ENCODE measurements around the gene C1orf105. TPM values are rescaled to one million over a fixed set of nuclear protein-coding genes. Genes with fewer than 3 reads are reported as not detected.

Gene C1orf105
- total RNA-seq, 2 donors from 2014 or later = 0.37 TPM; not detected in 1

DNA sequence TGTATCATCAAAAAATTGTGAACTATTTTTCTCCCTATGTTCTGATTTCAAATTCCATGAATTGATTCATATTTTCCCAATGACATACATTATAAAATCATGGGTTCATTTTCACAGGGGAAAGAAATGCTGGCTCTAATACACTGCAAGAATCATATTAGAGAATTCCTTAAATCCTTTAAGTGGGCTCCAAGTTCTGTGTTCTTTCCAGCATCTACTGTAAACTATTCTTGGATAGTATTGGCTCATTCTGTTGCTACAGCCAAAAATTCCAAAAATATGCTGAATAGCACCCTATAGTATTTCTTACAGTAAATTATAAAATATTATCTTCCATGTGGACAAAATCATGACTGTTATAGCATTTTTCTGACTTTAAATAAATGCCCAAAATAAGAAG, 19.0 kb upstream of the C1orf105 start:
- H3K27ac Mint-ChIP-seq = no peak overlapping the region
- H3K4me1 Mint-ChIP-seq = peaks cover 30% of the 10 kb centered on the region
- ATAC-seq (replicated peaks) = no peak
- H3K9me3 Mint-ChIP-seq = no peaks in the 10 kb centered on the region
- no peaks in the 10 kb centered on the region for H3K36me3 Mint-ChIP-seq (ENCODE audit: low read depth)
- H3K4me3 Mint-ChIP-seq = no peak overlapping the region
- H3K27me3 Mint-ChIP-seq = no peaks in the 10 kb centered on the region

DNA sequence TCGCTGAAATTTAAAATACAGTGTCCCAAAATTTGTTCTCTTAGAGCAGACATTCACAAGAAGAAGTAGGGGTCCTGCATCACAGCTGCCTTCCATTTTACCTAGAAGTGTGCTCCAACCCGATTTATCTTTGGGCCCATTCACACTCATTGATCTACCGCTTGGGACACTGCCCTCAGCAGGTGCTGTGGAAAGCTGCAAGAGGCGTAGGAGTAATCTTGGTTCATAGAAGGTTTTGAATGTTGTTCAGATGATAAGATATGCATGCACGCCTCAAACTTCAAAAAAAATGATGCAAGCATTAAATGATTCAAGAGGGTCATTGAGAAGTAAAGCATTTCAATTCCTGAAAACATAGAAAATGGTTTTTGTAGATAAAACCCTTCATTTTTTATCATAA, 18.6 kb upstream of the C1orf105 start:
- Mint-ChIP-seq H3K36me3 (ENCODE audit: low read depth) (no peaks in the 10 kb centered on the region), H3K4me1 (peaks cover 30% of the 10 kb centered on the region), H3K9me3 (no peaks in the 10 kb centered on the region), H3K27ac (no peak overlapping the region), H3K27me3 (no peaks in the 10 kb centered on the region), H3K4me3 (no peak overlapping the region)
- no peak for ATAC-seq (replicated peaks)

DNA sequence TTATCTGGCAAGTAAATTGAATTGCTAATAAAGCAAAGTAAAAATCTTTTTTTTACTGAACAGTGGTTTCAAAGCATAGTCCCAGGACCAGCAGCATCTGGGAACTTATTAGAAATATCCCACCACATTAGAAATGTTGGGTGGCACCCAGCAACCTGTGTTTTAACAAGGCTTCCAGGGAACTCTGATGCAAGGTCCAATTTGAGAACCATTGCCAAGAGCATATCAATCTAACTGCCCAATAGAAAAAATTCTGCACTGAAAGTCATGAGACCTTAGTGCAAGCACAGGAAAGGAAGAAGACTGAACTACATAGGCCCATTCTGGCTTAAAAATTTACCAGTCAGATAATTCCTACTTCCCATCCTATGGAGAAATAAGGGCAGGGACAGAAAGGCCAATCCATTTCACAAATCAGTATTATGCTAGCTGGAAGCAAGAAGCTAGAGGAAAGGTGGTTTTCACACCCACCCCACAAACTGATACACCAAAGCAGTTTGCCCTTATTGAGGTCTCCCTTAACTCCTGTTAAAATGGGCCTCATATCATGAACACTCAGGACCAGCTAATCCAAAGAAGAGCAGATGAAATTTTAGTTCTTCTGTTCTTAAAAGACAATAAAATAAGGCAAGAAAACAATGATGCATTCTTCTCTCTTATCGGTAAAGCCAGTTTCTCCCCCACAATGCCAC, 17.5 kb upstream of the C1orf105 start:
- Mint-ChIP-seq H3K9me3 (no peaks in the 10 kb centered on the region), H3K27me3 (no peaks in the 10 kb centered on the region), H3K36me3 (ENCODE audit: low read depth) (no peaks in the 10 kb centered on the region), H3K4me3 (no peak overlapping the region), H3K4me1 (peaks cover 24% of the 10 kb centered on the region), H3K27ac (no peak overlapping the region)
- ATAC-seq (replicated peaks) = no peak

DNA sequence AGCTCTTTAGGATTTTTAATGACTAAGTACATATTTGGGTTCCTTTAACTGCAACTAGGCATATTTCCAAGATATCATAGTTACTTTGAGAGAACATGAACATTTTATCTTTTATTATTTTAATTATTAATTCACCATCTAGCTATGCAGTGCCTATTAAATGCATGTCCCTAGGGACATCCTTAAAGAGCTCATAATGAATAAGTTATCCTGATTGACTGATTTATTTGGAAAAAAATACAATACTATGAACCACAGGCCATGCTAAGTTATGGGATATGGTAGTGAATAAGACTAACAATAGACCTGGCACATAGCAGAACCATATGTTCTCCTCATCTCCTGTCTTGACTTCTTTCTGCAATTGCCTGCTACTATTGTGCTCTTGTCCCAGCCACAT, 16.4 kb upstream of the C1orf105 start:
- Mint-ChIP-seq H3K36me3 (ENCODE audit: low read depth) (no peaks in the 10 kb centered on the region), H3K27me3 (no peaks in the 10 kb centered on the region), H3K27ac (no peak overlapping the region), H3K9me3 (no peaks in the 10 kb centered on the region), H3K4me3 (no peak overlapping the region), H3K4me1 (peaks cover 13% of the 10 kb centered on the region)
- ATAC-seq (replicated peaks) = no peak

DNA sequence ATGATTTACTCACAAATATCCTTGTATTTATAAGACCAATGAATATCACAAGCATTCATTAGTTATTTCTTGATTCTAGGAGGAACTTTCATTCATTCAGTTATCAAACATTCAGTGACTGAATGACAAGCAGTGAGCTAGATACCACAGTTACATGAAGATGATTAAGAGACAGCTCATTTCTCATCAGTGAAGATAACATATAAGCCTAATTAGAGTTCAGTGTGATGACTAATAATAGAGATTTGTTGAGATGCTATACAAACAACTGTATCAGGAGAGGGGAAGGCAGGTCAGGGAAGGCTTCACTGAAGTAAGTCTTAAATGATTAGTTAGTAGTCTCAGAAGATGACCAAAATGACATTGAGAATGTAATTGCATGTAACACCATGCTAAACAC, 14.6 kb upstream of the C1orf105 start:
- Mint-ChIP-seq H3K4me1 (peaks cover 4% of the 10 kb centered on the region), H3K27ac (no peak overlapping the region), H3K36me3 (ENCODE audit: low read depth) (no peaks in the 10 kb centered on the region), H3K4me3 (no peak overlapping the region), H3K27me3 (no peaks in the 10 kb centered on the region), H3K9me3 (no peaks in the 10 kb centered on the region)
- ATAC-seq (replicated peaks) = peak; percentile 73

DNA sequence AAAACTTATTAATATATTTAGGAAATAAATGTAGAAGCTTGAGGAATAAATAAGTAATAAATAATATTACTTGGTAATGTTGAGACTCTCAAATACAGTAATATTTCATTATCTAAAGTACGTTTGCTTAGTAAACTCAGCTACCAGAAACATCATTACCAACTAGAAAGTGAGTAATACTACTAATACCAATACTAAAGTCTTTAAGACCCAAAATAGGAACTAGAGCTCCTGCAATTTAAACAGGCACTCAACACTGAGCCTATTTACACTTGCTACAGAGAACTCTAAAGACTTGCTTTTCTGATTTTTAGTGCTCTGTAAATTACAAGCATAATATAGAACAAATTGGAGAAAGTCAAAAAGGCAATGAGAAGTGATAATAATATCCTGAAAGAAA, 13.5 kb upstream of the C1orf105 start:
- Mint-ChIP-seq H3K4me3 (no peak overlapping the region), H3K4me1 (peaks cover 4% of the 10 kb centered on the region), H3K27me3 (no peaks in the 10 kb centered on the region), H3K36me3 (ENCODE audit: low read depth) (no peaks in the 10 kb centered on the region), H3K27ac (no peak overlapping the region), H3K9me3 (no peaks in the 10 kb centered on the region)
- ATAC-seq (replicated peaks) = no peak

DNA sequence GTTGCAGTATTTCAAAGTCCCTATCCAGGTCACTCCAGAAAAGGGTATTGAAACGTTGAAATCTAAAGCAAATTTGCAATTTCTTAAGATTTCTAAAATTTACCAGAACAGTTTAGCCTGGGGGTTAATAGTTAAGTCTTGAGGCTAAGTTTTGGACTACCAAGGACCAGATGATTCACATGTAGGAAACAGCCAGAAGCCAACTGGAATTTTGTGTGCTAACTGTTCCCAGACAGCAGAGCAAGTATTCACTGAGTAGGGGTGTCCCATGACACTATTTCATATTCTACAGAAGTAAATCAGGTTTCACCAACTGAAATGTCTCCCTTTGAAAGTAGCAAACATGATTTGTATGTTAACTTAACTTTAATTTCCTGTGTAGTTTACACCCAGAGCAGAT, 11.5 kb upstream of the C1orf105 start:
- no peaks in the 10 kb centered on the region for H3K36me3 Mint-ChIP-seq (ENCODE audit: low read depth)
- no peak overlapping the region for H3K4me3 Mint-ChIP-seq
- peaks cover 4% of the 10 kb centered on the region for H3K4me1 Mint-ChIP-seq
- H3K27ac Mint-ChIP-seq = no peak overlapping the region
- ATAC-seq (replicated peaks) = no peak
- no peaks in the 10 kb centered on the region for H3K9me3 Mint-ChIP-seq
- H3K27me3 Mint-ChIP-seq = no peaks in the 10 kb centered on the region

DNA sequence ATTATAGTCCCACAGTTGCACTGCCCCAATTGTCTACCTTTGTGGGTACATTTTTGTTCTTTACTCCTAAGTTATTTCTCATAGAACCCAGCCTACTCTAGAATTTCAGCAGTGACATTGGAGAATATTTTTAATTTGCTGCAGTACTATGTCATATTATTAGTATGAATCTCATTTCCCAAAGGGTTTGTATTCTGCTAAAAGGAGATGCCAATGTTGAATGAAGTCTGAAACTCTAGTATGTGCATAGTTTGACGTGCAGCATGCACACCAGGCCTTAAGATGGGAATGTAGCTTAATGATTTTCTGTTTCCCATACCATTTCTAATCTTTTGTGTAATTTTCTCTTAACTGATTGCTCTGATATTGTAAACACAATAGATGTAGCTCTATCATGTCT, 10.5 kb upstream of the C1orf105 start:
- H3K27me3 Mint-ChIP-seq = no peaks in the 10 kb centered on the region
- H3K27ac Mint-ChIP-seq = no peak overlapping the region
- no peak overlapping the region for H3K4me3 Mint-ChIP-seq
- ATAC-seq (replicated peaks) = no peak
- no peaks in the 10 kb centered on the region for H3K9me3 Mint-ChIP-seq
- H3K4me1 Mint-ChIP-seq = peaks cover 4% of the 10 kb centered on the region
- H3K36me3 Mint-ChIP-seq (ENCODE audit: low read depth) = no peaks in the 10 kb centered on the region

DNA sequence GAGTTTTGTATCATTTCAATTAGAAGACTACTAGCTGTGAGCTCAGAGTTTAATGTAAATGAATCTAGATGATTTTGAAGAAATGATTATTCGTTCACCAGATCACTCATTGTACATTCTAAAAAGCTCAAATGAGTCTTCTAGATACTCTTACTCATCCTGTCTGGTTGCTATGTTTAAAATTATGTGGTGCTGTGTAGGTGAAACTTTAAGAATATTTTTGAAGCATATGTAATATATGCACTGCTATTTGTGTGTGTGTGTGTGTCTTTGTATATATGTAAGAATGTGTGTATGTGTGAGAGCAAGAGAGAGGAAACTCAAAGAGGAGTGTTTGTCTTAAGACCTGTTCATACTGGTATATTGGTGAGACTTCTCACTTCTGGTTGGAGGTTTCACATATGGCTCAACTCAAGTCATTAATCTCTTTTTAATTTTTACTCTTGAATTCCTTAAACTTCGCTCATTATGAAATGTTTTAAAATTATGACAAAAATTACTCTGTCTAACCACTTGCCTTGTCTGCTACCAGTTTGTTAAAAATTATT, 8.6 kb upstream of the C1orf105 start:
- no peaks in the 10 kb centered on the region for H3K9me3 Mint-ChIP-seq
- no peaks in the 10 kb centered on the region for H3K36me3 Mint-ChIP-seq (ENCODE audit: low read depth)
- H3K4me1 Mint-ChIP-seq = no peaks in the 10 kb centered on the region
- H3K4me3 Mint-ChIP-seq = no peak overlapping the region
- peak; percentile 90 for ATAC-seq (replicated peaks)
- H3K27ac Mint-ChIP-seq = peak overlapping the region; percentile 18
- no peaks in the 10 kb centered on the region for H3K27me3 Mint-ChIP-seq

DNA sequence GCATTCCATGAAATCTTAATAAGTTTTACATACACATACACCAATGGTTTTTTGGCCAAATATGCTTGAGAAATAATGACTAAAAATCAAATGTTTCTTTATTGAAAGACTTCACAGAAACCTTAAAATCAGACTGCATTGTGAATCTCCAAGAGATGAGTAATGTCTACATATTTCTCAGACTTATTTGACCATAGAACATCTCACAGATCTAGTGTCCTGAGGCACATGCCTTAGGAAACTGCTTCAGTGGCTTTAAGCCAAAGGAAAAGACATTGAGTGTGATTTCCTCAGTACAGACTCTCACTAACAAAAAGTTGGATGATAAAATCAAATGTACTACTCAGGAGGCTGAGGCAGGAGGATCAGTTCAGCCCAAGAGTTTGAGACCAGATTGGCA, 6.2 kb upstream of the C1orf105 start:
- Mint-ChIP-seq H3K9me3 (no peaks in the 10 kb centered on the region), H3K4me3 (no peak overlapping the region), H3K27me3 (no peaks in the 10 kb centered on the region), H3K4me1 (no peaks in the 10 kb centered on the region), H3K27ac (no peak overlapping the region), H3K36me3 (ENCODE audit: low read depth) (no peaks in the 10 kb centered on the region)
- ATAC-seq (replicated peaks) = no peak

DNA sequence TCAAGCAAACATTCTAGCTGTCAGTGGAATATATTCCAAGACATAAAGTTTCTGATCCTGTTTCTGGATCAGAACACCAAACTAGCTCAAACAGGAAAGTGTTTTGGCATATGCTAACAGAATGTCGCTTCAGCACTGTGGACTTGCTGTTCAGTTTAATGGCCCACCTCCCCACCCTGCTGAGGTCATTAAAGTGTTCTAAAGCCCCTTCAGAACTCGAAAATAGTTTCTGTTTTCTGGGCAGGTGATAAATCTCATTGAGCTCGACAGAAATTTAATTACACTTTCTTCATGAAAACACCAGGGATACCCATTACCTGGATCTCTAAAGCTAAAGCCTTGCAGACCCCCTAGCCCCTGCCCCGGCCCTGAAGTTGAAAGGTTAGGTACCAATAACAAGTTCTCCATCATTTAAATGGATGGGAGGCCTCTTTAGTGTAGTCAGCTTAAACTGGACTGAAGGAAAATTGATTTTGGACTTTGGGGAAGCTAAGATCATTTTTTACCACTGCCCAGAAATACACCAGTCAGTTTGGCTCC, 3.9 kb upstream of the C1orf105 start:
- H3K4me1 Mint-ChIP-seq = no peaks in the 10 kb centered on the region
- H3K27ac Mint-ChIP-seq = no peak overlapping the region
- no peak for ATAC-seq (replicated peaks)
- H3K4me3 Mint-ChIP-seq = no peak overlapping the region
- no peaks in the 10 kb centered on the region for H3K36me3 Mint-ChIP-seq (ENCODE audit: low read depth)
- H3K9me3 Mint-ChIP-seq = no peaks in the 10 kb centered on the region
- H3K27me3 Mint-ChIP-seq = no peaks in the 10 kb centered on the region

DNA sequence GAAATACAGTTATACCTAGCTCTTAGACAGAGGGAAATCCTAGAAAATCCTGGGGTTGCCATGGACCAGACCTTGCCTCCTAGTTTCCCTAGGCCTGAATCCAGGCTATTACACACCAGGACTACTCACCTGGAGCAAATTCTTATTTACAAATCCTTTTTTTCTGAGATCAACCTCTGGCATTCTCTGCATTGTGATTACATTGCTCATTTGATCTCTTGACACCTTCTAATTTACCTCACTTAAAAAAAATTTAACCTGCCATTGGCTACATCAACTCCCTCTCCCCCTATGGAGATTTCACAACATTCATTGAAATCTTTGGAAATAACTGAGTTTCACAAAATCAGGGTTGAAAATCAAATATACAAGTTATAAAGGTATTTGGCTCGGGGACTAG, 2.9 kb upstream of the C1orf105 start:
- Mint-ChIP-seq H3K4me3 (no peak overlapping the region), H3K36me3 (ENCODE audit: low read depth) (no peaks in the 10 kb centered on the region), H3K4me1 (no peaks in the 10 kb centered on the region), H3K9me3 (no peaks in the 10 kb centered on the region), H3K27ac (no peak overlapping the region), H3K27me3 (no peaks in the 10 kb centered on the region)
- no peak for ATAC-seq (replicated peaks)

DNA sequence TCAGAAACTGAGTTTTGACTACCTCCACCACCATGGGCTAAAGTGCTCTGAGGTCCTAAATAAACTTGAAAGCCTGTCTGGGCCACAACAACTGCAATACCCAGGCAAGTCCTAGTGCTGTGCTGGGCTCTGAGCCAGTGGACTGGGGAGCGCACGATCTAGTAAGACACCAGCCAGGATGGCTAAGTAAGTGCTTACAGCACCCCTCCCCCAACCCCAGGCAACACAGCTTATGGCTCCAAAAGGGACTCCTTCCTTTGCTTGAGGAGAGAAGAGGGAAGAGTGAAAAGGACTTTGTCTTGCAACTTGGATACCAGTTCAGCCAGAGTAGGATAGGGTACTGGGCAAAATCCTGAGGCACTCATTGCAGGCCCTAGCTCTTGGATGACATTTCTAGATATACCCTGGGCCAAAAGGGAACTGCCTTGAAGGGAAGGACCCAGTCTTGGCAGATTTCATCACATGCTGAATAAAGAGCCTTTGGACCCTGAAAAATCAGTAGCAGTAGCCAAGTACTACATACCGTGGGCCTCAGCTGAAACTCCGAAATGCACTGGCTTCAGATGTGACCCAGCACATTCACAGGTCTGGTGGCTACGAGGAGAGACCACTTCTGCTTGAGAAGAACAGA, 1.6 kb downstream of the C1orf105 start:
- Mint-ChIP-seq H3K27me3 (no peaks in the 10 kb centered on the region), H3K27ac (no peak overlapping the region), H3K36me3 (ENCODE audit: low read depth) (no peaks in the 10 kb centered on the region), H3K4me3 (no peak overlapping the region), H3K4me1 (no peaks in the 10 kb centered on the region), H3K9me3 (no peaks in the 10 kb centered on the region)
- ATAC-seq (replicated peaks) = no peak

DNA sequence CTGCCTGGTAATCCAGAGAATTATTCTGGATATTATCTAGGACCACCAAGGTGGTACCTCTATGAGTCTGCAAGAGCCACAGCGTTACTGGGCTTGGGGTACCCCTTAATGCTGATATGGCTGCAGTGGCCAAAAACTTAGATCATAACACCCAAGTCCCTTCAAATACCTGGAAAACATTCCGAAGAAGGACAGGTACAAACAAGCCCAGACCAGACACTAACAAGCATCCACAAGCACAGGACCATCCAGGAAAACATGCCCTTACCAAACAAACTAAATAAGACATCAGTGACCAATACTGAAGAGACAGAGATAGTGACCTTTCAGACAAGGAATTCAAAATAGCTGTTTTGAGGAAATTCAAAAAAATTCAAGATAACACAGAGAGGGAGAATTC, 2.9 kb downstream of the C1orf105 start:
- Mint-ChIP-seq H3K27me3 (no peaks in the 10 kb centered on the region), H3K9me3 (no peaks in the 10 kb centered on the region), H3K27ac (peak overlapping the region; percentile 28), H3K36me3 (ENCODE audit: low read depth) (no peaks in the 10 kb centered on the region), H3K4me1 (no peaks in the 10 kb centered on the region), H3K4me3 (no peak overlapping the region)
- no peak for ATAC-seq (replicated peaks)

DNA sequence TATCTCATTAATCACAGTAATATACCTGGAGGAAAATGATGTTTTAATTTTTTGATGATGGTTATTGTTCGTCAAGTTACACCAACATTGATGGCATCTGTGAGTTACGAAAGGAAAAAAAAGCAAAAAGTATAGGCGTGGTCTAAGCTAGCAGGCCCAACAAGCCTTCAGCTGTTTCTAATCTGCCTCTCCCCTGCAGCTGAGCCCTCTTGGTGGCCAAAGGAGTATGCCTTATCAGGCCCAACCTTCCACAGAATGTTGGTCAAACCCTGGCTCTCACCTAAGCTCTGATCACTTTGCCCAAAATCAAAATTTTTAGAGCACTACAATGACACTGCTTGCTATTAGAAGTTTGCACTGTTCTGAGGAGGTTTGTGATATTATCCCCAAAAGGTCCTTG, 4.9 kb downstream of the C1orf105 start:
- H3K9me3 Mint-ChIP-seq = no peaks in the 10 kb centered on the region
- H3K27me3 Mint-ChIP-seq = no peaks in the 10 kb centered on the region
- H3K4me3 Mint-ChIP-seq = no peak overlapping the region
- no peak overlapping the region for H3K27ac Mint-ChIP-seq
- H3K36me3 Mint-ChIP-seq (ENCODE audit: low read depth) = no peaks in the 10 kb centered on the region
- no peak for ATAC-seq (replicated peaks)
- H3K4me1 Mint-ChIP-seq = peaks cover 6% of the 10 kb centered on the region

Data from activated T-helper 17 cell treated with anti-CD3 and anti-CD28 coated beads, Interleukin-2, amount 50 U/mL, for 72 hours (primary cell).